Stomach smooth muscle (tissue), 2 donors: ENCODE measurements around the gene RITA1.

Experiments used
- H3K27ac ChIP-seq: one replicate; pipeline ENCODE4 v1.7.0; 2013; ENCODE audit warnings: mild to moderate bottlenecking, low read length, inconsistent platforms
- H3K27me3 ChIP-seq, 2 donors: one replicate each; pipeline ENCODE4 v1.7.0; 2013; ENCODE audit warnings: low read length in 2 of 2; ENCODE audit not compliant: insufficient read depth in 2 of 2, control insufficient read depth in 1 of 2
- H3K36me3 ChIP-seq, 2 donors: one replicate each; pipeline ENCODE4 v1.7.0; 2013; ENCODE audit warnings: low read length in 2 of 2; ENCODE audit not compliant: control insufficient read depth in 2 of 2, insufficient read depth in 2 of 2
- H3K4me1 ChIP-seq: one replicate; pipeline ENCODE4 v1.7.0; 2013; ENCODE audit warnings: low read length; ENCODE audit not compliant: control insufficient read depth, insufficient read depth
- H3K4me3 ChIP-seq, 2 donors: one replicate each; pipeline ENCODE4 v1.7.0; 2013; ENCODE audit warnings: low read length in 2 of 2
- H3K9ac ChIP-seq, 2 donors: one replicate each; pipeline ENCODE4 v1.7.0; 2013; ENCODE audit warnings: low read length in 2 of 2, mild to moderate bottlenecking in 1 of 2
- H3K9me3 ChIP-seq, 2 donors: one replicate each; pipeline ENCODE4 v1.7.0; 2013; ENCODE audit warnings: low read length in 2 of 2; ENCODE audit not compliant: control insufficient read depth in 2 of 2
- donor health status: healthy.
- donor health status: Pancreatic carcinoma.

Gene RITA1

GRCh38 chr12:113241191-113242025 is 55.9 kb downstream of the RITA1 start:
- H3K4me1 ChIP-seq, result peaks cover 47% of the 10 kb centered on the region
- H3K9me3 ChIP-seq, result no peaks in the 10 kb centered on the region
- H3K9ac ChIP-seq, result no peak overlapping the region
- no peak overlapping the region for H3K4me3 ChIP-seq
- no peak overlapping the region for H3K27ac ChIP-seq
- H3K36me3 ChIP-seq, result peaks cover 0 to 7% of the 10 kb centered on the region in 2 donors
- no peaks in the 10 kb centered on the region for H3K27me3 ChIP-seq
